SU-DHL-6 (cell line): ENCODE data around the gene ERBB4.

ENCODE experiments used
- CTCF ChIP-seq: fragments of 200-600 bp; sonication (generic); IDR thresholded peaks from one replicate; pipeline ENCODE4 v1.5.1; 2017; ENCODE audit warnings: antibody characterized with exemption, mild to moderate bottlenecking, low read length, moderate library complexity; ENCODE audit not compliant: insufficient read depth, poor library complexity, severe bottlenecking
- EZH2phosphoT487 ChIP-seq: fragments of 200-600 bp; sonication (generic), shearing (Covaris generic); conservative IDR thresholded peaks from 2 replicates; pipeline ENCODE4 v1.6.1; 2018; ENCODE audit warnings: mild to moderate bottlenecking, antibody characterized with exemption, low read length, moderate library complexity, mixed read lengths

- no peak for TF ChIP-seq CTCF
- no peak for TF ChIP-seq EZH2phosphoT487
These were observed 537.3 kb downstream of the ERBB4 start for GRCh38 chr2:212001325-212001724.
